Activated T-helper 1 cell treated with Interleukin-2 at 50 U/mL for 16 hours (primary cell): ENCODE measurements around the gene DPY19L1.
"Not testable (repeated sequence)": the region's sequence is repeated elsewhere in the genome, so short reads cannot be mapped to it uniquely, and the experiment has no call there.

Experiments used
- DNase-seq: peaks from one replicate; pipeline ENCODE4 v3.0.0-alpha.2; 2020; ENCODE audit warnings: low read depth

DPY19L1 gene

GRCh38 chr7:34988442-34989125, 48.7 kb downstream of the DPY19L1 start:
- DNase-seq = not testable (repeated sequence)

GRCh38 chr7:34985155-34985554, 52.1 kb downstream of the DPY19L1 start:
- not testable (repeated sequence) for DNase-seq

- not testable (repeated sequence) for DNase-seq
Measured at GRCh38 chr7:34984140-34984539, 53.1 kb downstream of the DPY19L1 start.

- DNase-seq = no peak
Measured at GRCh38 chr7:34982371-34983019, 54.8 kb downstream of the DPY19L1 start.

DNA sequence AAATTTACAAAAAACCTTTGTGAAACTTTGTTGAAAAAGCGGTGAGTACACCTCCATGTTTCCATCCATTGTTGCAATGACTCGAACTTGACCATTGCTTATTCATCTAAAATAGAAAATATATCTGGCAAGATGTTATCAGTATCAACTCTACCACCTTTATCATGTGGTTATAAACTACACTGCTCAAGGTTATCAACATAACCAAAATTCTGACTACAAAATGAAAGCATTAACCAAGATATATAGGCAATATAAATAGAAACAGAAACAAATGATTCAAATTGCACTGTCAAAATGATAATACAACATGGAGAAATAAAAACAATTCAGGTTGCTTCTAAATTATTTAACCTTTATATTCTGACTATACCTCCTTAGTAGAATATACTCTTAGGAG, 58.2 kb downstream of the DPY19L1 start:
- not testable (repeated sequence) for DNase-seq

DNA sequence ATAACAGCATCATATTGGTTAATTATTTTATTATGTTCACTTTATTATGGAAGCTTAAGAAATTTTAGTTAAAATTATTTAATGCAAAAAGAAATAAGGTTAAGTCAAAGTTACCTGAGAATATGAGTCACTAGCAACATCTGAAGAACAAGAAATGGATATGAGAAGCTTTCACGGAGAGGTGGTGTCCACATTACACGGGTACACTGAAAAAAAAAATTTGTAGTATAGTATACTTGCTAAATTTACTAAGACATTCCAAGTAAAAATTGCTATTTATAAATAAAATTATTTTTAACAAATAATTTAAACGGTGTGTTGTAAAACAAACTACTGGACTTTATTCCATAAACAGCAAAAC, 63.9 kb downstream of the DPY19L1 start:
- DNase-seq = no peak

GRCh38 chr7:34972739-34973399, 64.4 kb downstream of the DPY19L1 start:
- DNase-seq = not testable (repeated sequence)

- not testable (repeated sequence) for DNase-seq
Measured at GRCh38 chr7:34967818-34968217, 69.5 kb downstream of the DPY19L1 start.

DNA sequence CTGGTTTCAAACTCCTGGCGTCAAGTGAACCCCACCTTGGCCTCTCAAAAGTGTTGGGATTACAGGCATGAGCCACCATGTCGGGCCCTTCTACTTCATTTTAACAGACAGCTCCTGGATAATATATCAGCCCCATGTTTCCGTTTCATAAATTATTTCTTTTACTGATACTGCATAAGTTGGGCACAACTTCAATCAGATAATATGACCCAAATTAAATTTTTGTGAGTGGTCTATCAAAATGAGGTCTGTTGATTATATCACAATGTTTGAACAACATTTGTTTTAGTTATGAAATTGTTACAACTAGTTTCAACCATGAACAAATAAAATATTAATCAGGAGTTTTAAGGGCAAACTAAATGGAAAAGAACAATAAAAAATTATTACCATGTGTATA, 70.8 kb downstream of the DPY19L1 start:
- not testable (repeated sequence) for DNase-seq

- no peak for DNase-seq
Measured at GRCh38 chr7:34958021-34958420, 79.3 kb downstream of the DPY19L1 start.

DNA sequence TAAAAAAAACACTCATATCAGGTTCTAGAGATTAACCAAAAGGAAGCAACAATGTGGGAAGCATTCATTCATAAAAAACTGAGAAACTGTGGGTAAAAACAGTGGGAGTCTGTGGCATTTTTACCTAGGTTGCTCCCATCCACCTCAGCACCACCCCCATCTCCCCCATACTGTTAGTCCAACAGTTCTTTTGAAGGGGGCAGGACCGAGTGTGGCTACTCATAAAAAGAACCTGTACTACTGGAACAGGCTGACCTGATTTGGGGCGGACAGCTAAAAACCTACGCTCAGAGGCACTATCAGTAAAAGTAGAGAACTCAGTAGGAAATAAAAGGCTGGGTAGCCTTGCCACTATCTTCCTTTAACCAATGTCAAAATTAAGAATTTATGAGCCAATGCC, 84.5 kb downstream of the DPY19L1 start:
- no peak for DNase-seq

DNA sequence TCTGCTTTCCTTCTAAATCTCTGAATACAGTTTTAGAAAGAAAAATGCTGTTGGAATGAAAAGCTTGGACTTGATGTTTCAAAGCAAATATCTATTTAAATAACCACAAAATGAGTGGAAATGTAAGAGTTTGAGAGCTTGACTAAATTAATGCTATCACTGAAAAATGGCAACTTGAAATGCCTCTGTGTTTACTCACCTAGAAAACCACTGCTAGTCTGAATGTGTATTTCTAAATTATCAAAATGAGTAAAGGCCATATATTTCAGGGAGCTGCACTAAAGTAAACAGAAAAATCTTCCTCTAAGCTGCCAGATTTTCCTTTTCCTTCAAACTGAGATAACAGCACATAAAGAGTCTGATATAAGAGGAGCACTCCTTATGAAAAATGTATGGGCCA, 87.9 kb downstream of the DPY19L1 start:
- DNase-seq = no peak

DNA sequence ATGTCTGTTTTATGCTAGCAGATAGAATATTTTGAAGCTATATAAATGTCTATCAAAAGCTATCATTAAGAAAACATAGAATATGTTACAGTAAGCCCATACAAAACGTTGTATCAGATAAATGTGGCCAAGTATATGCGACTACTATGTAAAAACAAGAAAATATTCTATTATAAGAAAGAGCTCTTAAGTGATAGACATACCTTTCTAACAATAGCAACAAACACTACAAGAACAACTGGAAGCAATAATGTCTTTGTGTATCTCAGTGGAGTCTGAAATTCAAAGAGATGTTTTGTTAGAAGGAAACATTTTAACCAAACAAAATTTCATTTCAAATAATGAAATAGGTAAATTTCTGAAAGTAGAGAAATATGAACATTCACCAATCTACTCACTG, 89.9 kb downstream of the DPY19L1 start:
- DNase-seq = not testable (repeated sequence)

DNA sequence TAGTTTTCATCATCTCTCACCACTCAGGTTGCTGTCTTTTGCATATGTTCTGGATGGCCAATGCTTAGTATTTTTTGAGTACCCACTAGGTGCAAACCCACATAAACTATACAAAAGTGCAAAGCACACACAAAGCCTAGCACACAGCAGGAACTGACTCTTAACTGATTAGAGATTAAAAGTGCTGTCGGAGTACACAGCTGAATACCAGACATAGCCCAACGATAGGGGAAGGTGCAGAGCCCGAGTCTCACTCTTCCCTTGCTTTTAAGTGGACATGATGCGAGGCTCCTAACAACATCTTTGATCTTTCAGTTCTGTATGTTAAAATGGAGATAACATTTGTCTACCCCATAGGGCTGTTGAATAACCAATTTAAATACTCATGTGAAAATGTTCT, 90.8 kb downstream of the DPY19L1 start:
- no peak for DNase-seq

DNA sequence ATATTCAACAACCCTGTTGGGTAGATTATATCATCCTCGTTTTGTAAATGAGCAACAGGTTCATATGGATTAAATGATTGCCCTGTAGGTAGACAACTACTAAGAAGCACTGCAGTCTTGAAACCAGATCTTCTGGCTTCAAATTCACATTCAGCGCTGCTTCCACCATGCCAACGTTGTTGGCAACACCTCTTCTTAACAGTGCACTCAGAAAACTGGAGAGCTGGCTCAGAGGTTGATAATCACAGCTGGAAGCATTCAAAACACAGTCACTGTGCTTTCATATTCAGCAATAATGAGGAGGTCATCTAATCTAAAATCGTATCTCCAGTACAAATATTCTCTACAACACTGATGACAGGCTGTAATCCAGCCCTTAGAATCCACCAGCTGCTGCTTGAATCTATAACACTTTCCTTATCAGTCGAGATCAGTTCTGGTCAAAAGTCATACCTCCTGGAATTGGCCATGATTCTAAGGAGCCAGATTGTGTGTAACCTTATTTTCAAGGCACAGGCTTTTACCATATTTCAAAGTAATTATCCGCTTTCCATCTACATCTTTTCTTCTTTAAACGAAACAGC, 91.3 kb downstream of the DPY19L1 start:
- not testable (repeated sequence) for DNase-seq

DNA sequence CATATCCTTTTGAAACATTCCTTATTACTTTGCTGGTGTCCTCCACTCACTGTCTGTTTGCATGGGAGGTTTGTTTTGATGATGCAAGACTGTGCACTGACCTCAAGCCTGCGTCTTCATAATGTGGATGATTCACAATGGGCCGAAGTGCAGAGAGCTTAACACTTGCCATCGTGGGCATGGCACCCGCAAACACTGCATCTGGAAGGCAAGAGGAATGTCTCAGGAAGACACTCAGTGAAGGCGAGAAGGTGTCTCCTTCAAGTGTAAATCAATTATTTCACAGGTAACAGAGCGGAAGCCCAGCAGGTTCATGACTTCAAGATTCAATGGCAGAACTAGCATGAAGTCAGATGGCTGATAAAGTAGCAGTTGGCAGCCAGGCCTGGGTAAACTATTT, 98.1 kb downstream of the DPY19L1 start:
- no peak for DNase-seq

- not testable (repeated sequence) for DNase-seq
Measured at GRCh38 chr7:34935735-34936165, 101.5 kb downstream of the DPY19L1 start.

GRCh38 chr7:34931739-34932138, 105.5 kb downstream of the DPY19L1 start:
- no peak for DNase-seq

- not testable (repeated sequence) for DNase-seq
Measured at GRCh38 chr7:34929783-34930182, 107.5 kb downstream of the DPY19L1 start.

DNA sequence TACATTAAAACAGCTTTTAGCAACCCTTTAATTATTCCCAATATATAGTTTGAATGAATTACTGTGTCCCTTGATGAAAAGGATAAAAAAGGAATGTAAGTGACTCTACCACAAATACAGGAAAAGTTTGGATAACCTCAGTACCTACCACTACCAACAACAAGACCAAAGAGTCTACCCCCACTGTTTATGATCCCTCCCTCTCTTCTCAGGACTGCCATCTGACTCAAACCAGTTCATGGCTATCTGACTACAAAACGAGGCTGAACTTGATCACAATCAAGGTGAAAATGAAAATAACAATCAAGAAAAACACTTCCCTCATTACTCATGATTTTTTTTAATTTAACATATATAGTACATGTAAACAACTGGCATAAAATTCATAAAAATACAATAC, 108.7 kb downstream of the DPY19L1 start:
- DNase-seq = no peak

- no peak for DNase-seq
Measured at GRCh38 chr7:34928052-34928451, 109.2 kb downstream of the DPY19L1 start.

GRCh38 chr7:34920470-34920869, 116.8 kb downstream of the DPY19L1 start:
- DNase-seq = not testable (repeated sequence)

DNA sequence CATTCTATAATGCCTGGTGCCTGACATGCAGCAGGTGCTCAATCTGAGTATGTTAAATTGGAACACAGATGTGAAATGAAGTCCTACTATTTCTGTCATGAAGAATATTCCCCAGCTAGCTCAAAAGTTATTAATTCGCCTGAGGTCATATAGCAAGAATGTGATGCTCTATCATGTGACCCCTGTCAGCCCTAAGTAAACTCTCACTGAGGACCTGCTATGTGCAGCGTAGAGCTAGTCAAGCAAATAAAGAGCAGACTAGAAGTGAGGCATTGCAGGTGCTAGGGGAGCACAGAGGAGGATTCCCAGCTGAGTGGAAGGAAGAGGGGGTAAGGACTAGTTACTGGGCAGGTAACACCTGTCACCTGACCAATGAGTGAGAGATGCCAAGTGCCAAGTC, 118.2 kb downstream of the DPY19L1 start:
- DNase-seq = not testable (repeated sequence)
